GM18499 (cell line): ENCODE measurements around the gene PWWP2B.

Experiments used
- ATAC-seq: cut with Tn5 transposase; IDR thresholded peaks from one replicate; pipeline ENCODE4 v1.9.1; 2021; ENCODE audit warnings: moderate number of reproducible peaks; ENCODE audit not compliant: insufficient read depth, unreplicated experiment

PWWP2B gene

DNA sequence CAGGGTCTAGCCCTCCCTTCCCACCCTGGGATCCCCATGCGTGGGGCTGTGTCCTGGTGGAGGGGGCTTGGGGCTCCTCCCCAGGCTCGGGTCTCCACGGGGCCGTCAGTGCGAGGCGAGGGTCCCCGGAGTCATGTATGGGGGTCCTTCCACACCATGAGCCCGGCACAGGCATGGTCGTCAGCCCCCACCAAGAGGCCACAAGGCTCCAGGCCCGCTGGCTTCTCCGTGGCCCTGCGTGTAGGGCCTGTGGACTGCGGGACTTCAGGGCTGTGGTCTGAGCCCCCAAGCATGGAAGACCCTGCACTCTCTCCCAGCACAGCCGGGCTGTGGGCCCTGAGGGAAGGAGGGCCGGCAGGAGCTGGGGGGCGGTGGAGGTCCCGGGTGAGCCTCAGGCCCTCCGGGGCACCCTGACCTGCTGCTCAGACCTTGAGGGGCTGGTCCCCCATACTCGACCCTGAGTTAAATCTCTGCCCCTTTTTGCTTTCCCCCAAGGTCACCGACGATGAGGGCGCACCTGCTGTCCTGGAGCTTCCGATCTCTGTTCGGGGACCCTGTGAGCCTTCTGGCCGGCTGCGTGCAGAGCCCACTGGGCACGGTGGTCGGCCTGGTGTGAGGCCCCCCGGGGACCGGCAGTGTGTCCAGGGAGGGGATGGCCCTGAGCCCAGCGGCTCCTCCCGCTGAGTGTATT lies 19.7 kb downstream of the PWWP2B start:
- ATAC-seq, result no peak

DNA sequence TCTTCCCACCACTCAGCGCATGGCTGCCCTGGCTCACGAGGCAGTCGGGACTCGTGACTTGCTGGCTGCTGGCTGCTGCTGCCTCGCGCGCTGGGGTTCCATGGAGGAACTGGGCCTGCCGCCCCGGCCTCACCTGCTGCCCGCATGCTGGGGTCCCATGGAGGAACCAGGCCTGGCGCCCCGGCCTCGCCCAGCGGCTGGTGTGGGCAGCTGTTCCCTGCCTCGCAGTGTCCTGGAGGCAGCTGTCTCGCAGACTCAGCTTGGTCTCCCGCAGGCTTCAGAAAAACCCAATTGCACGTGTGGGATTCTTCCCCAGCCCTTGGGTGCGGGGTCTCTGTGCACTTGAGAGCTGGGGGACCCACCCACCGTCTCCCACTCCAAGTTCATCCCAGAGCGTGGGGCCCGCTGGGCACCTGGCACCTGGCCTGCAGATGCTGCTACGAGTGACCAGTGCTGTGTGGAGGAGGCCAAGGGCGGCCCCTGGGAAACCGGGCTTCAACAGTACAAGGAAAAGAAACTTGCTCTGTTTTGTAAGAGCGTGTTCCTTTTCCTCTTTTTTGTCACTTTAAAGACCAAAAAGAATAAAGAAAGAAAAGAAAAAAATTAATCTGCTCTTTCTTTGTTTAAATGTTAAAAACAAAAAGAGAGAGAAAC lies 20.4 kb downstream of the PWWP2B start:
- no peak for ATAC-seq

DNA sequence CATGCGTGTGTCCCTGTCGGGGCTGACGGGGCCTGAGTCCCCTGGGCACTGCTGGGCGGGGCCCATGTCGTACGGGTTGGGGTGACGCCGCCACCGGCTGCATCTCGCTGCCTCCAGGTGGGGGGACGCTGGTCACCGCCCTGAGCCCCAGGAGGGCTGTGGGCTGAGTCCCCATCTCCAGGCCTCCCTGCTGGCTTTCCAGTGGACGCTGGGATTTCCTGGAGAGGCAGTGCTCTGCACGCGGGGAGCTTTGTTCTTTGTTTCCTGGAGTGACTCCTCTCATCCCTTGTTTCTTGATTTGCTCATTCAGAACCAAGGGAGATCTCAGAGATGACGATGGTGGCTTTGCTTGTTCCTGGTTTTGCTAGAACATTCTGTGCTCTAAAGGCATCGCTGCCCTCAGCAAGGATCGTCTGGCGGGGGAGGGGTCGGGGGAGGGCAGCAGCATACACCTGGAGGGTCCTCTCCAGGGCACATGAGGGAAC lies 21.0 kb downstream of the PWWP2B start:
- ATAC-seq, result no peak

DNA sequence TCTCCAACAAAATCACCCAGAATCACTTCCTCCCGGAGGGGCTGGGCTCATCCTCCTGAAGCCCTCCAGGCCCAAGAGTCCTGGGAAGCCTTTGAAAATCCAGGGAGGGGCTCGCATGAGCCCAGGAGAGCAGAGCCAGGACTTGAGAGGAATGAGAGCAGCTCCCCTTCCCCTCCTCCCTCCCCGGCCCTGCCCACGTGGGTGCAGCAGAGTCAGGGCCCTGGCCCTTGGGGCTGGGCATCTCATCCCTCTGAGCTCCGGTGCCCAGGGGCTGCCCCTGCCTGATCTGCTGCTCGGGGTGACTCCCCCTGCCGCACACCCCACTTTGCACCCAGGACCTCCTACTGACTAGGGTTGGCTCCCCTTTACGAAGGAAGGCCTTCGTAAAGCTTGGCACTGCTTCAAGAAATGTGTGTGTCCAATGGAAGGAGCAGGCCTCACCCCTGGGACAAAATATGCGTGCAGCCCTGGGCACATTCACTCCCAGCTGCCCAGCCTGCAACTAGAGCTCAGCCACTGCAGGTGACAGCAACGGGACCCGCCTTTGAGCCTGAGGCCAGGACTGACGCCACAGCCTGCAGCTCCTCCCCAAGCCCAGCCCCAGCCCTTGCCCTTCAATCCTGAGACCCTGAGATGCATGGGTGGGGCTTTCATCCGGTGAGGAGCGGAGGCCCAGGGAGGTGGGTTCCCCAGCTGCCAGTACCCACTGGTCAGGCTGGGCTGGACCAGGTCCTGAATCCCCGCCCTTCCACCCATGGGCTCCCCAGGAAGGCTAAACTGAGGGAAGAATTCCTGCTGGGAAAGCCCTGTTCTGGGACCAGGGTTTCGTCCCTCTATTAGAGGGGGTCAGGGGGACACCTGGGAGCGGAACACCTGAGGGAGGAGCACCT lies 21.8 kb downstream of the PWWP2B start:
- ATAC-seq, result no peak

DNA sequence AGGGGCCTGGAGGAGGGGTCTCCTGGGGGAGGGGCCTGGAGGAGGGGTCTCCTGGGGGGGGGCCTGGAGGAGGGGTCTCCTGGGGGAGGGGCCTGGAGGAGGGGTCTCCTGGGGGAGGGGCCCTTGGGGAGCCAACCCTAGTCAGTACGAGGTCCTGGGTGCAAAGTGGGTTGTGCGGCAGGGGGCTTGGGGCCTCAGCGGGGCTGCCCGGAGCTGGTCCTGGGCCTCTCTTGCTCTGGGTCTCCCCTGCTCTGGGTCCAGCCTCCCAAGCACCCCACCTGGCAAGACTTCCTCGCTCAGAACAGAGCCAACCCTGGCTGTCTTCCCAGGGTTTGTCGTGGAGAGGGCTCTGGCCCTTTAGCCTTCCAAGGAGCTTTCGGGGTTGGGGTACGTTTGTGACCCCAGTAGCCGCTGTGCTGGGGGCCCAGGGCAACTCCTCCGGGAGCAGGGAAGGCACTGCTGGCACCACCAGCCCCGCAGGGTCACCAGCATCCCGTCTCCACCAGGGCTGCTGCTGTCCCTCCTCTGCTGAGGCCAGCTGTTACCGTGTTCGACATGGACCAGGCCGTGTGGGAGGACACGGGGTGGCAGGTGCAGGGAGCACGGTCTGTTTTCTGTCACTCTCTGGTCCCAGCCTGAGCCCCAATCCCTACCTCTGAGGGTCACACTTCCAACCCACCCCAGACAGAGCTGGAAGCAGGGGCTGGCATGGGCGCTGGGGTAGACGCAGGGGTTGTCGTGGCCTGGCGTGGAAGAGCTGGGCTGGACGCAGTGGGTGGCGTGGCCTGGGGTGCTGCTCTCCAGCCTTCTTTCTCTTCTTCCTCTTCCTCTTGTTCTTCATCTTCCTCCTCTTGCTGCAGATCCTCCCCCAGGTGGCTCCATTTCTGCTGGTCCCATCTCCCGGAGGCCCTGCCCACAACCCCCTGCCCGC lies 22.8 kb downstream of the PWWP2B start:
- no peak for ATAC-seq

DNA sequence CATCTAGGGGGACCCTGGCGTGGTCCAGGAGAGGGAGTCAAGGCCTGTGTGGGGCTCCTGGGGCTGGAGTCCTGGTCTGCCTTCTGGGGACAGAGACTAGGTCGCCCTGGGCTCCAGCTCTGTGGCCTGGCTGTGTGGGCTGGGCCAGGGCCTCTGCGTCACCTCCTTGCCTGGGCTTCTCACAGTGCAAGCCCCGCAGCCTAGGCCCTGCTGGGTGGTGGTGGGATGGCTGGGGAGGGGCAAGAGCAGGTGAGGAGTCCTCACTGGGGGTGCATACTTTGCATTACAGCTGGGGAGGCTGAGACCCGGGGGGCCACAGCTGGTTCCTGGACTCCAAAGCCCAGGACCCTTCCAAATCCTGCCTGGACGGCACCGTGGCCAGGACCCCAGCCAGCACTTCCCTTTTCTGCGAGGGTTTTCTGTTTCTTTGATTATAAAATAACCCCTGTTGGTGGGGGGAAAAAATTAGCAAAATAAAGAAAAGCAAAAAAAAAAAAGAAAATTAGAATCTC lies 23.5 kb downstream of the PWWP2B start:
- ATAC-seq, result no peak

DNA sequence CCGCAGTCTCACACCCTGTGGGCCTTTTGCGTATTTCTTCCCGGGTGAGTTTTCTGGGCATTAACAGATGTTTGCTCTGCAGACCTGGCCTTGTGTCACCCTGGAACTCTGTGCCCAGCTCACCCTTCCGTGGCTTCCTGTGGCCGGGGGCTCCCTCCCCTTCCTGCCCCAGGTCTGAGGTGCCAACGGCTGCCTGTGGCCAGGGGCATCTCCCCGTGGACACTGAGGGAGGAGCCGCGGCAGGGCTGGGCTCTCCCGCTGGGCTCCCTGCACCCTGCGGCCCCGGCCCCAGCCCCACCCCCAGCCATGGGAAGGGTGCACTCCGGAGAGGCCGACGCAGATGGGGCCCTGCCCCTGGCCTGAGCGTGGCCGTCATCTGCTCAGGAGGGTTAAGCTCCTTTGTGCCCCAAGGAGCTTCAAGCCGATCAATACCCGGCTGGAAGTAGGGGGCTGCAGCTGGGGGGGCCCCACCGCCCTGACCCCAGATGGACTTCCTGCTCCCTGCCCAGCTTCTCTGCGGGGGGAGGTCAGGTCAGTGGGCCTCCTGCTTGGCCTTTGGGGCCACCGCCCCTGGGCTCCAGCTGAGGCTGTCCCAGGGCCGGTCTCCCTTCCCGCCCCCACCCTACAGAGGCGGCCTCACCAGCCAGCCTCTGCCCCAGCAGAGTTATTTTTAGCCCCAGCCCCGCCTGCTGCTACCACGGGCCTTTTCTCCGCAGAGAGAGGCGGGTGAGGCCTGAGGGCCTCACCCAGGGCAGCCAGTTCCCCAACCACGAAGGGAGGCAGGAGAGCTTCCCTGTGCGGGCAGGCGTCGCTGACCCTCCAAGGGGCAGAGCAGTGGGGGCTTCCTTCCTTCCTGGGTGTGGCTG lies 24.2 kb downstream of the PWWP2B start:
- ATAC-seq, result no peak

DNA sequence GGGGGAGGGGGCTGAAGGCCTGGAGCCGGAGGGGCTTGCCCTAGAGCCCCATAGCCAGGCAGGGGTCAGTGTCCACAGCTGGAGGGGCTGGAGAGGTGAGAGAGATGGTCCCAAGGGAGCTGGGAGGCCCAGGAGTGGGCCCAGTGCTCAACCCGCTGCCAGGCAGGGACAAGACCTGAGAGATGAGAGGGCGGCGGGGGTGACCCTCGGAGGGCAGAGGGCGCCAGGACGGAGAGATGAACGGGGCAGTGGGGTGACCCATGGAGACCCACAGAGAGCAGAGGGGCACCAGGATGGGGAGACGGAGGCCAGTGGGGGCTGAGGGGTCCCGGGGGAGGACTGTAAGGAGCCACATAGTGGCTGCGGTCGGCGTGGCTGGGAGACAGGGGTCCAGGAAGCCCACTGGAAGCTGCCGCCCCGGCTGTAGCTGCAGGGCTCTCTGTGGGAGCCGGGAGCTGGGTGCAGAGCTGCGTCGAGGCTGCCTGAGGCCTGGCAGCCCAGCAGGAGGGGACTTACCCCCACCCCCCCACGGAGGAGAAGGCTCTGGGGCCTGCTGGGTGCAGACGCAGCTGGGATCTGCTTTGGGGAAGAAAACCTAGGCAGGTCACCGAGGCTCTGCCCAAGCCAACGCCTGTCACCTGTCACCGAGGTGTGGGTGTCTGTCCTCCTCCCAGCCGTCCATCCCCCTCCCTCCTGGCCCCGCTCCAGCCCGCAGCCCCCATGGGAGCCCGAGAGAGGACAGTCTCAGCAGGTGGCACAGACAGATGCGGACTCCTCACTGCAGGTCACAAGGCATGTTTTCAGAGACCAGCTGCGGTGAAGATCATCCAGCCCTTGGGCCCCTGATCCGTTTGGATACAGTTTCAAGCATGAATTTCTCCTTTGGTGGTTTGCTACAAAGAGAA lies 25.1 kb downstream of the PWWP2B start:
- ATAC-seq, result no peak

DNA sequence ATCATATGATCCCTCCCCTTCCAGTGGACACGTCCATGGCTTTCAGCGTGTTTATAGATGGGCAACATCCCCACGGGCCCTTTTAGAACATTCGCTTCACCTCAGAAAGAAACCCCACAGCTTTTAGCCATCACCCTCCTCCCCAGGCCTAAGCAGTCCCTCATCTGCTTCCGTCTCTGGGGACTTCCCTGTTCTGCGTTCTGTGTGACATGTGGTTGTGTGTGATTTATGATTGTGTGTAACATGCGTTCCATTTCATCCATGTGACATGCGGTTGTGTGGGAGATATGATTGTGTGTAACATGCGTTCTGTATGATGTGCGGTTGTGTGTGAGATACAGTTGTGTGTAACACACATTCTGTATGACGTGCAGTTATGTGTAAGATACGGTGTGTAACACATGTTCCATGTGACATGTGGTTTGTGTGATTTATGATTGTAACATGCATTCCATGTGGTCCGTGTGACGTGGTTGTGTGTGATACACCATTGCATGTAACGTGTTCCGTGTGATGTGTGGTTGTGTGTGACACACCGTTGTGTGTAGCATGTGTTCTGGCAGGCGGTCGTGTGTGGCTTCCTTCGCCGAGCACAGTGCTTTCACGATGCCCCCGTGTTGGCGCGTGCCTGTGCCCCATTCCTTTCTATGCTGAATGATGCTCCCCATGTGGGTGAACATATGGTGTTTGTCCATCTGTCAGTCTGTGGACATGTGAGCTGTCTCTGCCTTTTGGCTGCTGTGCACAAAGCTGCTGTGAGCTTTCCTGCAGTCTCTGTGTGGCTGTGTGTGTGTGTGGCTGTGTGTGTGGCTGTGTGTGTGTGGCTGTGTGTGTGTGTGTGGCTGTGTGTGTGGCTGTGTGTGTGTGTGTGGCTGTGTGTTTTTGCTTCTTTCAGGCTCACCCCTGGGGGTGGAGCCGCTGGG lies 26.2 kb downstream of the PWWP2B start:
- ATAC-seq, result no peak

DNA sequence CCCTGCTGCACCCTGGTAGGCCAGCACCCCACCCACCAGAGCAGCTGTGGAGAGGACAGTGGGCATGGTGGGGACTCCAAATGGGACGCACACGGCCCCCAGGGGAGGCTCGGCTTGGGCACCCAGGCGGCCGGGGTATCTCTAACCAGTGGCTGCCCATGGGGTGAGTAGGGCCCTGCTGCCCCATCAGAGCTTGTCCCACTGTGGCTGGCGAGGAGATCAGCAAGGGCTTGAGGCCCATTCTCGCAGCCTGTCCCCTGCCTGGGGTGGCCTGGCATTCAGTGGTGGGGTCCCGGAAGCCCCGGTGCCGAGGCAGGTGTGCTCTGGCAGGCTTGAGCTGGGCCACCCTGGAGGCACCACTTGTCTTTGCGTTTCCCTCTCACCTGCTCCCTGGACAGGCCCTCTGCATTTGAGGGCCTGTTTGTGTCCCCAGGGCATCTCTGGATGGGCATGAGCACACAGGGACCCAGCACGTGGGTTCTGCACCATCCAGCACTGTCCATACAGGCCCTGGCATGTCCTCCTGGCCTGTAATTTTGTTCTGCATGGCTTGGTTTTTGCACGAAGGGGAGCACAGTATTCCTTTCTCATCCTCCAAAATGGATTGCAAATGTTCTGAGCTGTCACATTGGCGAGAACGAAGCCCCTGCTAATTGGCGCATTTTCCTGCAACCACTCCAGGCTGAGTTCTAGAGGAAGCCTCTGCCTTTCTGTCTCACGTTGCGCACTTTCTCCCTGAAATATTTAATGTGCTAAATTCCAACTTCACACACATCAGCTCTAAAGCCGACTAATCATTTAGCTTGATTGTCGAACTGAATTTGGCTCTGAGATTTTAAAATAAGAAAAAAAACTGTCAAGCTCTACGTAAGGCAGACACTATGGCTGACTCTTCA lies 27.2 kb downstream of the PWWP2B start:
- ATAC-seq, result no peak

DNA sequence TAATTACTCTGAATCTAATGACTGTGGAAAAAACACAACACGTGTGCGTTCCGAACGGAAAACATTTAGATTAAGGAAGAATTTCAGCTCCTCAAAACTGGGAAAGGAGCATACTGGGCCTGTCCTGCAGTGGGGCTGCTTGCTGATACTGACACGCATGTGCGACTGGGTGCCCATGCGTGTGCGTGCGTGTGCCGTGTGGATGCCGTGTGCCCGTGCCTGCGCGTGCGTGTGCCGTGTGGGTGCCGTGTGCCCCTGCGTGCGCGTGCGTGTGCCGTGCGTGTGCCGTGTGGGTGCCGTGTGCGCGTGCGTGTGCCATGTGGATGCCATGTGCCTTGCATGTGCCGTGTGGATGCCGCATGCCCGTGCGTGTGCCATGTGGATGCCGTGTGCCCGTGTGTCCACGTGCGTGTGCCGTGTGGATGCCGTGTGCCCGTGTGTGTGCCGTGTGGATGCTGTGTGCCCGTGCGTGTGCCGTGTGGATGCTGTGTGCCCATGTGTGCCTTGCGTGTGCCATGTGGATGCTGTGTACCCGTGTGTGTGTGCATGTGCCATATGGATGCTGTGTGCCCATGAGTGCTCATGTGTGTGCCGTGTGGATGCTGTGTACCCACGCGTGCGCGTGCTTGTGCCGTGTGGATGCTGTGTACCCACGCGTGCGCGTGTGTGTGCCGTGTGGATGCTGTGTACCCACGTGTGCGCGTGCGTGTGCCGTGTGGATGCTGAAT lies 28.2 kb downstream of the PWWP2B start:
- ATAC-seq, result no peak

DNA sequence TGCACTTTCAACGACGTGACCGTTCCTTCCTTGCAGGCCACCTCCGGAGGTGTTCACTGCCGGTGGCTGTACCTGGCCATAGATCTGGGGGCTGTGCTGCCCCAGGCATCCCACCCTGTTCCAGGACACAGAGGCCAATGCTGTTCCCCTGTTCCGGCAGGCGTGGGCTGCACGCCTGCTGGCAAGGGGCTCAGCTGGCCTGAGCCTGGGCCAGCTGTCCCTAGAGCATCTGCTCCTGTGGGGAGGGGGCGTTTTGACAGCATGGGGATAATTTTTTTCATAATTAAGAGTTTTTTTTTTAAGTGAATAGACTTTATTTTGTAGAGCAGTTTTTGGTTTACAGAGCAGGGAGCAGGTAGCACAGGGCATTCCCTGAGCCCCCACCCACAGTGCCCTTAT lies 28.8 kb downstream of the PWWP2B start:
- no peak for ATAC-seq

DNA sequence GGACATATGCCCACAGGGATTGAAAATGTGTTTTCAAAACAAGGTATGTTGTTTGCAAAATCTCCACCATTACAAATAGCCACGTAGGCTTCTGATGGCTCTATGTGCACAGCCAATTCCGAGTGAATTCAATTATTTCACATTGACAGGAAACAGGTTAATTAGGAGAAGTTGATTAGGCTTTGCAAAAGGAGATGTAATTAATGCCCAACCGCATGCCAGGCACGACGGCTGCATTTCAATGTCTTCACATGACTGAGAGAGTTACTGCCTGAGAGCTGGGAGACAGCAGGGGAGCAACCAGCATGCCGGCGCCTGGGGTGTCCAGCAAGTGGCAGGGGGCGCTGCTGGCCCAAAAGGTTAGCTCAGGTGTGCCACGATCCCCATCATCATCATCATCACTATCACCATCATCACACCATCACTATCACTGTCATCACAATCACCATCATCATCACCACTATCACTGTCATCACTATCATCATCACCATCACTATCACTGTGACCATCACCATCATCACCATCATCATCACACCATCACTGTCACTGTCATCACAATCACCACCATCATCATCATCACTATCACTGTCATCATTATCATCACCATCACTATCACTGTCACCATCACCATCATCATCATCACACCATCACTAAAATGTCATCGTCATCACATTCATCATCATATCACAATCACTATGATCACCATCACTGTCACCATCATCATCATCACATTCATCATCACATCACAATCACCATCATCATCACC lies 30.2 kb downstream of the PWWP2B start:
- no peak for ATAC-seq

DNA sequence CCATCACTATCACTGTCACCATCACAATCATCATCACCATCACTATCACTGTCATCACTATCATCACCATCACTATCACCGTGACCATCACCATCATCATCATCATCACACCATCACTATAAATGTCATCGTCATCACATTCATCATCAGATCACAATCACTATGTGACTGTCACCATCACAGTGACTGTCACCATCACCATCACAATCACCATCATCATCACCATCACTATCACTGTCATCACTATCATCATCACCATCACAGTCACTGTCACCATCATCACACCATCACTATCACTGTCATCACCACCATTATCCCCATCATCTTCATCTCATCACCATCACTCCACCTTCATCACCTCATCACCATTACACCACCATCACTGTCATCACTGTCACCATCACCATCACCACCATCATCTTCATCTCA lies 31.0 kb downstream of the PWWP2B start:
- ATAC-seq, result no peak
